Mucosa of rectum (tissue), 2 donors: Measurements from ENCODE around the gene CCDC152.

ENCODE experiments used
- H3K27ac ChIP-seq, 2 donors: one replicate each; pipeline ENCODE4 v1.7.0; 2013; ENCODE audit warnings: inconsistent platforms in 2 of 2, low read depth in 2 of 2, low read length in 2 of 2
- H3K27me3 ChIP-seq, 2 donors: one replicate each; pipeline ENCODE4 v1.7.0; 2013; ENCODE audit warnings: low read length in 2 of 2; ENCODE audit not compliant: control insufficient read depth in 2 of 2, insufficient read depth in 2 of 2
- H3K36me3 ChIP-seq, 2 donors: one replicate each; pipeline ENCODE4 v1.7.0; 2013; ENCODE audit warnings: low read length in 2 of 2; ENCODE audit not compliant: control insufficient read depth in 2 of 2, insufficient read depth in 2 of 2
- H3K4me1 ChIP-seq, 2 donors: one replicate each; pipeline ENCODE4 v1.7.0; 2013; ENCODE audit warnings: low read length in 2 of 2, mild to moderate bottlenecking in 1 of 2; ENCODE audit not compliant: control insufficient read depth in 2 of 2, insufficient read depth in 2 of 2
- H3K4me3 ChIP-seq, 2 donors: one replicate each; pipeline ENCODE4 v1.7.0; 2013; ENCODE audit warnings: low read length in 2 of 2
- H3K9ac ChIP-seq, 2 donors: one replicate each; pipeline ENCODE4 v1.7.0; 2013; ENCODE audit warnings: low read length in 2 of 2, low read depth in 1 of 2, mild to moderate bottlenecking in 1 of 2
- H3K9me3 ChIP-seq, 2 donors: one replicate each; pipeline ENCODE4 v1.7.0; 2013; ENCODE audit warnings: low read length in 2 of 2; ENCODE audit not compliant: control insufficient read depth in 2 of 2
- donor health status: healthy.
- donor health status: Normal muscosa, but diverticular disease.

Gene CCDC152

GRCh38 chr5:42826757-42827515 lies 70.3 kb downstream of the CCDC152 start:
- no peak overlapping the region for H3K27ac ChIP-seq
- no peaks in the 10 kb centered on the region for H3K9me3 ChIP-seq
- no peak overlapping the region for H3K9ac ChIP-seq
- H3K4me1 ChIP-seq = peaks cover 0 to 5% of the 10 kb centered on the region in 2 donors
- no peak overlapping the region for H3K4me3 ChIP-seq
- H3K27me3 ChIP-seq = no peaks in the 10 kb centered on the region
- no peaks in the 10 kb centered on the region for H3K36me3 ChIP-seq

GRCh38 chr5:42828671-42829070 lies 72.1 kb downstream of the CCDC152 start:
- H3K36me3 ChIP-seq = no peaks in the 10 kb centered on the region
- H3K27me3 ChIP-seq = no peaks in the 10 kb centered on the region
- H3K9ac ChIP-seq = no peak overlapping the region
- no peak overlapping the region for H3K27ac ChIP-seq
- H3K4me1 ChIP-seq = peaks cover 0 to 5% of the 10 kb centered on the region in 2 donors
- H3K4me3 ChIP-seq = no peak overlapping the region
- no peaks in the 10 kb centered on the region for H3K9me3 ChIP-seq

GRCh38 chr5:42830924-42831323 lies 74.3 kb downstream of the CCDC152 start:
- no peaks in the 10 kb centered on the region for H3K9me3 ChIP-seq
- H3K36me3 ChIP-seq = no peaks in the 10 kb centered on the region
- no peak overlapping the region for H3K27ac ChIP-seq
- H3K27me3 ChIP-seq = no peaks in the 10 kb centered on the region
- no peaks in the 10 kb centered on the region for H3K4me1 ChIP-seq
- H3K4me3 ChIP-seq = no peak overlapping the region
- H3K9ac ChIP-seq = no peak overlapping the region

GRCh38 chr5:42832060-42832459 lies 75.4 kb downstream of the CCDC152 start:
- Histone ChIP-seq H3K36me3 (no peaks in the 10 kb centered on the region), H3K9me3 (no peaks in the 10 kb centered on the region), H3K4me1 (no peaks in the 10 kb centered on the region), H3K27me3 (no peaks in the 10 kb centered on the region), H3K9ac (no peak overlapping the region), H3K4me3 (no peak overlapping the region), H3K27ac (no peak overlapping the region)

GRCh38 chr5:42836070-42836769 lies 79.6 kb downstream of the CCDC152 start:
- Histone ChIP-seq H3K9ac (no peak overlapping the region), H3K27me3 (no peaks in the 10 kb centered on the region), H3K4me1 (peaks cover 0 to 2% of the 10 kb centered on the region in 2 donors), H3K4me3 (no peak overlapping the region), H3K36me3 (no peaks in the 10 kb centered on the region), H3K9me3 (no peaks in the 10 kb centered on the region), H3K27ac (no peak overlapping the region)

GRCh38 chr5:42837601-42838000 lies 81.0 kb downstream of the CCDC152 start:
- Histone ChIP-seq H3K27ac (peak overlapping the region; percentile 9 to 40), H3K4me1 (peaks cover 0 to 3% of the 10 kb centered on the region in 2 donors)

GRCh38 chr5:42839196-42839595 lies 82.6 kb downstream of the CCDC152 start:
- Histone ChIP-seq H3K9me3 (no peaks in the 10 kb centered on the region), H3K4me1 (peaks cover 0 to 3% of the 10 kb centered on the region in 2 donors), H3K36me3 (no peaks in the 10 kb centered on the region), H3K27ac (no peak overlapping the region), H3K9ac (no peak overlapping the region), H3K4me3 (no peak overlapping the region), H3K27me3 (no peaks in the 10 kb centered on the region)

More at GRCh38 chr5:42837601-42838000, 81.0 kb downstream of the CCDC152 start:
- Histone ChIP-seq H3K36me3 (no peaks in the 10 kb centered on the region), H3K9ac (no peak overlapping the region), H3K9me3 (no peaks in the 10 kb centered on the region), H3K4me3 (no peak overlapping the region), H3K27me3 (no peaks in the 10 kb centered on the region)

GRCh38 chr5:42840269-42840668 lies 83.7 kb downstream of the CCDC152 start:
- H3K27ac ChIP-seq = peak overlapping the region in 1 of 2 donors; percentile 70
- H3K27me3 ChIP-seq = no peaks in the 10 kb centered on the region
- H3K4me1 ChIP-seq = peaks cover 0 to 3% of the 10 kb centered on the region in 2 donors
- no peak overlapping the region for H3K4me3 ChIP-seq
- no peaks in the 10 kb centered on the region for H3K9me3 ChIP-seq
- H3K36me3 ChIP-seq = no peaks in the 10 kb centered on the region
- no peak overlapping the region for H3K9ac ChIP-seq

- no peaks in the 10 kb centered on the region for H3K27me3 ChIP-seq
- H3K36me3 ChIP-seq = no peaks in the 10 kb centered on the region
- peak overlapping the region in 1 of 2 donors; percentile 70 for H3K27ac ChIP-seq
- H3K9ac ChIP-seq = no peak overlapping the region
- no peak overlapping the region for H3K4me3 ChIP-seq
- H3K4me1 ChIP-seq = peaks cover 0 to 3% of the 10 kb centered on the region in 2 donors
- H3K9me3 ChIP-seq = no peaks in the 10 kb centered on the region
Measured at GRCh38 chr5:42840842-42841567, 84.4 kb downstream of the CCDC152 start.
